B cell (primary cell): ENCODE data around the gene KIN. TPM values are rescaled to one million over a fixed set of nuclear protein-coding genes. Genes with fewer than 3 reads are reported as not detected.

Source experiments
- ATAC-seq: fragments of 200-7000 bp; cut with Tn5 transposase; one replicate; pipeline ENCODE4 v1.10.0; 2021; ENCODE audit warnings: low read depth, mild to moderate bottlenecking, moderate number of reproducible peaks, moderate library complexity
- CTCF ChIA-PET: fragments of 350-600 bp; sonication (Branson Sonifier 250); formaldehyde crosslinking; loops from one replicate; lab custom pipeline; 2021; ENCODE audit warnings: antibody characterized with exemption, inconsistent platforms; lab: Charles Lee
- POLR2A ChIA-PET: fragments of 350-600 bp; sonication (Branson Sonifier 250); formaldehyde crosslinking; loops from one replicate; lab custom pipeline; 2021; ENCODE audit warnings: antibody characterized with exemption; lab: Charles Lee
- DNase-seq: peaks from one replicate; pipeline ENCODE4 v3.0.0; 2013
- H2AFZ ChIP-seq: 2 replicates; pipeline ENCODE4 v1.6.1; 2012; ENCODE audit warnings: mild to moderate bottlenecking, low read depth, low read length; ENCODE audit not compliant: insufficient read depth, poor library complexity, severe bottlenecking
- H3K27ac ChIP-seq, 2 donors: 1 replicate in 1 of 2; 2 replicates in 1 of 2; pipeline ENCODE4 v1.5.1; 2012 to 2013; ENCODE audit warnings: low read length in 2 of 2, mild to moderate bottlenecking in 2 of 2, moderate library complexity in 1 of 2
- H3K27me3 ChIP-seq, 4 experiments: fragments of 200-600 bp in 1 of 4; sonication (generic) in 1 of 4; replicated peaks in 1 of 4; 1 replicate in 2 of 4; 2 replicates in 2 of 4; pipeline versions ENCODE4 v1.6.1 to v1.7.0; 2013 to 2016; ENCODE audit warnings: low read length in 3 of 4, mild to moderate bottlenecking in 2 of 4, mixed read lengths in 1 of 4, moderate library complexity in 1 of 4; ENCODE audit not compliant: insufficient read depth in 4 of 4, control insufficient read depth in 3 of 4; ENCODE audit errors: control extremely low read depth in 1 of 4
- H3K36me3 ChIP-seq, 2 experiments: replicated peaks in 1 of 2; 1 replicate in 1 of 2; 2 replicates in 1 of 2; pipeline versions ENCODE4 v1.6.1 to v1.7.1; 2013; ENCODE audit warnings: low read length in 1 of 2; ENCODE audit not compliant: insufficient read depth in 2 of 2, control insufficient read depth in 1 of 2; ENCODE audit errors: control extremely low read depth in 1 of 2, extremely low read depth in 1 of 2
- H3K4me1 ChIP-seq, 2 donors: fragments of 200-600 bp in 1 of 2; sonication (generic) in 1 of 2; 1 replicate in 1 of 2; 2 replicates in 1 of 2; pipeline versions ENCODE4 v1.5.1 to v1.6.1; 2013 to 2017; ENCODE audit warnings: low read length in 2 of 2; ENCODE audit not compliant: control insufficient read depth in 2 of 2, insufficient read depth in 2 of 2
- H3K4me2 ChIP-seq: replicated peaks from 2 replicates; pipeline ENCODE3; 2012; ENCODE audit warnings: mild to moderate bottlenecking, low read depth, low read length; ENCODE audit not compliant: poor library complexity, severe bottlenecking
- H3K4me3 ChIP-seq, 5 experiments: fragments of 200-600 bp in 1 of 5; sonication (generic) in 1 of 5; 1 replicate in 3 of 5; 2 replicates in 2 of 5; pipeline versions ENCODE4 v1.5.1 to v1.7.0; 2011 to 2016; ENCODE audit warnings: low read length in 4 of 5, mild to moderate bottlenecking in 4 of 5, low read depth in 2 of 5, control low read depth in 1 of 5, moderate library complexity in 1 of 5; ENCODE audit not compliant: insufficient read depth in 1 of 5; ENCODE audit errors: control extremely low read depth in 1 of 5, extremely low read depth in 1 of 5
- H3K79me2 ChIP-seq: fragments of 200-600 bp; sonication (generic); one replicate; pipeline ENCODE4 v1.6.0; 2016; ENCODE audit warnings: low read length; ENCODE audit not compliant: control insufficient read depth, insufficient read depth
- H3K9ac ChIP-seq: fragments of 200-600 bp; sonication (generic); 2 replicates; pipeline ENCODE4 v1.6.1; 2017; ENCODE audit warnings: mild to moderate bottlenecking, low read length, moderate library complexity
- H3K9me3 ChIP-seq, 3 donors: one replicate each; pipeline versions ENCODE4 v1.6.1 to v1.7.1; 2013; ENCODE audit warnings: low read length in 2 of 3; ENCODE audit not compliant: control insufficient read depth in 2 of 3, insufficient read depth in 1 of 3; ENCODE audit errors: control extremely low read depth in 1 of 3
- H4K20me1 ChIP-seq: 2 replicates; pipeline ENCODE4 v1.6.0; 2012; ENCODE audit warnings: mild to moderate bottlenecking, low read length; ENCODE audit not compliant: insufficient read depth, control insufficient read depth, poor library complexity, severe bottlenecking
- H3K27ac Mint-ChIP-seq: one replicate; pipeline ENCODE4 v1.8.0; 2021; ENCODE audit warnings: mixed read lengths
- H3K27me3 Mint-ChIP-seq: one replicate; pipeline ENCODE4 v1.8.0; 2021; ENCODE audit warnings: mixed read lengths
- H3K4me1 Mint-ChIP-seq: one replicate; pipeline ENCODE4 v1.8.0; 2021; ENCODE audit warnings: mixed read lengths
- H3K4me3 Mint-ChIP-seq: one replicate; pipeline ENCODE4 v1.8.0; 2021; ENCODE audit warnings: mixed read lengths
- H3K9me3 Mint-ChIP-seq: one replicate; pipeline ENCODE4 v1.8.0; 2022; ENCODE audit warnings: mixed read lengths; ENCODE audit not compliant: insufficient read depth
- CTCF ChIP-seq: fragments of 200-600 bp; IDR thresholded peaks from one replicate; pipeline ENCODE4 v1.8.0; 2022; ENCODE audit warnings: antibody characterized with exemption, mild to moderate bottlenecking
- EZH2 ChIP-seq: IDR thresholded peaks from 2 replicates; pipeline ENCODE4 v1.6.1; 2012; ENCODE audit warnings: borderline replicate concordance, low read depth, mild to moderate bottlenecking, moderate library complexity, low read length; ENCODE audit not compliant: insufficient read depth, poor library complexity, severe bottlenecking
- WGBS: methylation state at CpG from one replicate; pipeline ENCODE4 v1.1.5; 2013; ENCODE audit warnings: missing lambda C conversion rate; ENCODE audit not compliant: insufficient coverage; 5-methylcytosine and 5-hydroxymethylcytosine counted together
- intact Hi-C: fragments of 100-400 bp; cut with micrococcal nuclease; formaldehyde crosslinking; loops from one replicate; pipeline ENCODE4 v1.10.0; 2022
- polyA plus RNA-seq: library from polyadenylated mRNA; depleted of rRNA; stranded (reverse); fragments of >200 nt; gene quantifications from 2 replicates; pipeline ENCODE4 v1.2.3, GENCODE V29; 2012
- total RNA-seq, 2 donors: library from RNA; stranded (reverse); fragments of 120-200 nt in 1 of 2; gene quantifications; 1 replicate in 1 of 2; 2 replicates in 1 of 2; pipeline versions ENCODE4 v1.2.3 to v1.2.4, GENCODE V29; 2013 to 2022

KIN gene
- total and polyA plus RNA-seq, 2 donors (not counting 1 experiment from before 2014, with no cell fraction given), result 3.4 to 16.5 TPM

- Mint-ChIP-seq H3K4me1 (no peaks in the 10 kb centered on the region), H3K9me3 (no peaks in the 10 kb centered on the region), H3K27ac (no peak overlapping the region), H3K4me3 (no peak overlapping the region), H3K27me3 (peaks cover 7% of the 10 kb centered on the region)
- H3K79me2 ChIP-seq, result no peaks in the 10 kb centered on the region
- H4K20me1 ChIP-seq, result no peaks in the 10 kb centered on the region
- H3K4me1 ChIP-seq, result no peaks in the 10 kb centered on the region
- ChIA-PET POLR2A (no interaction called here), CTCF (no interaction called here)
- DNase-seq (no peak), ATAC-seq (no peak)
- no peak overlapping the region for H3K9ac ChIP-seq
- intact Hi-C loops, result no loop called here
- peaks cover 0 to 3% (median 0%) of the 10 kb centered on the region in 4 experiments for H3K27me3 ChIP-seq
- no peak overlapping the region for H2AFZ ChIP-seq
- no peaks in the 10 kb centered on the region for H3K36me3 ChIP-seq
- H3K27ac ChIP-seq, result no peak overlapping the region
- TF ChIP-seq CTCF (no peak), EZH2 (no peak)
- 95% methylated on average over 13 of the region's 13 CpGs for WGBS
- H3K4me3 ChIP-seq, result no peak overlapping the region
- H3K9me3 ChIP-seq, result peaks cover 0 to 9% (median 0%) of the 10 kb centered on the region in 3 donors
- H3K4me2 ChIP-seq, result no peak overlapping the region
Measured at GRCh38 chr10:7734821-7735220, 53.0 kb downstream of the KIN start.

- Mint-ChIP-seq H3K27ac (no peak overlapping the region), H3K4me3 (no peak overlapping the region), H3K4me1 (no peaks in the 10 kb centered on the region), H3K9me3 (no peaks in the 10 kb centered on the region), H3K27me3 (peaks cover 9% of the 10 kb centered on the region)
- Histone ChIP-seq H3K4me2 (no peak overlapping the region), H3K9ac (no peak overlapping the region), H3K36me3 (no peaks in the 10 kb centered on the region), H3K4me3 (no peak overlapping the region), H3K27me3 (peaks cover 0 to 5% (median 0%) of the 10 kb centered on the region in 4 experiments), H2AFZ (no peak overlapping the region), H3K27ac (no peak overlapping the region), H3K9me3 (peaks cover 0 to 5% (median 0%) of the 10 kb centered on the region in 3 donors), H4K20me1 (no peaks in the 10 kb centered on the region), H3K4me1 (no peaks in the 10 kb centered on the region), H3K79me2 (no peaks in the 10 kb centered on the region)
- CTCF ChIA-PET, result no interaction called here
- TF ChIP-seq EZH2, result no peak
- no peak for TF ChIP-seq CTCF
- 95% methylated on average over 14 of the region's 18 CpGs for WGBS
- DNase-seq (no peak), ATAC-seq (no peak)
- intact Hi-C loops, result no loop called here
- POLR2A ChIA-PET, result no interaction called here
Measured at GRCh38 chr10:7722927-7723529, 64.8 kb downstream of the KIN start.
